GM12874 (cell line): Measurements from ENCODE around the gene BMP7.

Experiments
- CTCF ChIP-seq: IDR thresholded peaks from 2 replicates; pipeline ENCODE4 v1.5.1; 2011; ENCODE audit warnings: low read depth, mild to moderate bottlenecking, control low read depth, low read length, moderate library complexity; ENCODE audit not compliant: insufficient read depth

The BMP7 gene

DNA sequence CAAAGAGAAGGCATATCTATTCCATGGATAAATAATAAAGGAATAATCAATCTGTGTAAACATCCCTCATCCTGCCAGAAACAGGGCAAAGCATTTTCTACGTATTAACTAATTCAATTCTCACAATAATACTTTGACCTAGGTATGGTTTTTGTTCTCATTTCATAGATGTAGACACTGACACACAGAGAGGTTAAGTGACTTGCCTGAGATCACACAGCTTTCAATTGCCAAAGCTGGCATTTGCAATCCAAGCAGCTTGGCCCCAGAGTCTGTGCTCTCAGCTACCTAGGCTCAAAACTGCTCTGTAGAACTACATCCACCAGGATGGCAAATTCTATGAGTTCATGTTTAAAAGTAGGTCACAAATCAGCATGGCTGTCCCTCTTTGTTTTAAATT lies 124.9 kb downstream of the BMP7 start:
- TF ChIP-seq CTCF, result no peak

DNA sequence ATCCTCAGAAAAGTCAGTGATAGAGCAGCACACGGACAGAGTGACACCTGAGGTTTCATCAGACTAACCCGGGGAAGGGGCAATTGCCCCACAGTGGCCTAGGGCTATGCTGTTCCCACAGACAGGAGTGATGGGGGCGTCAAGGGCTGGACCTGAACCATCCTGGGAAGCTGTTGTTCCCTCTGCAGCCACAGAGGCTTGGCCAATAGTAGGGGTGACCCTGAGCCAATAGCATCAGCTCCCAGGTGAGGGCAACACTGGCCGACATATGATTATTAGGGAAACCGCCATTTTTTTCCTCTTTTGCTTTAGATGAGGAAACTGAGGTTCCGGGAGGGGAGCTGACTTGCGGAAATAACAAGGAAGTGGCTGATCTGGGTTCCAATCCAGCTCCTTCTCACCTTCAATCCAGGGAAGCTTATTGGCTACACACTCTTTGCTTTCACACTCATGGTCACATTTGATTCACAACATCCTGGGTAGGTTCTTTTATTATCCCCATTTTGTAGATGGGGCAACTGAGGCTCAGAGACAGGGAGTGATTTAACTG lies 126.0 kb downstream of the BMP7 start:
- TF ChIP-seq CTCF, result no peak

DNA sequence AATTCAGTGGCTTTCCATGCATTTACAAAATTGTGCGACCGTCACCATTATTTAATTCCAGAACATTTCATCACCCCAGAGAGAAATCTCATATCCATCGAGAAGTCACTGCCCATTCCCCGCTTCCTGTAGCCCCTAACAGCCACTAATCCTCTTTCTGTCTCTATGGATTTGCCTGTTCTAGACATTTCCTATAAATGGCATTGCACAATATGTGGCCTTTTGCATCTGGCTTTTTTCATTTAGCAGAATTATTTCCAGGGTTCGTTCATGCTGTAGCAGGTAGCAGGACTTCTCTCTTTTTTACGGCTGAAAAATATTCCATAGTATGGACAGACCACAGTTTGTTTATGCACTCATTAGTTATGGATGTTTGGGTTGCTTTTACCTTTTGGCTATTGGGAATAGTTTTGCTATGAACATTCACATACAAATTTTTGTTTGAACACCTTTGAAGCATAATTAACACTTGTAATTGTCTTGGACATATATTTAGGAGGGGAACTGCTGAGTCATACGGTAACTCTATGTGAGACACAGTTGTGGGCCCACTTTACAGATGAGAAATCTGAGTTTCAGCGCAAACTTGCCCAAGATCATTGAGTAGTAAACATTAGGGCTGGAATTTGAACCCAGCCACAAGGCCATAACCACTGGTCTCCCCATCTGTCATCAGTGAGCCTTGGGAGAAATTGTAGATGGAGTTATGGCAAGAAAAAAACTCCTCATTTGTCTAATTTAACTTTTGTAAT lies 126.9 kb downstream of the BMP7 start:
- no peak for TF ChIP-seq CTCF

DNA sequence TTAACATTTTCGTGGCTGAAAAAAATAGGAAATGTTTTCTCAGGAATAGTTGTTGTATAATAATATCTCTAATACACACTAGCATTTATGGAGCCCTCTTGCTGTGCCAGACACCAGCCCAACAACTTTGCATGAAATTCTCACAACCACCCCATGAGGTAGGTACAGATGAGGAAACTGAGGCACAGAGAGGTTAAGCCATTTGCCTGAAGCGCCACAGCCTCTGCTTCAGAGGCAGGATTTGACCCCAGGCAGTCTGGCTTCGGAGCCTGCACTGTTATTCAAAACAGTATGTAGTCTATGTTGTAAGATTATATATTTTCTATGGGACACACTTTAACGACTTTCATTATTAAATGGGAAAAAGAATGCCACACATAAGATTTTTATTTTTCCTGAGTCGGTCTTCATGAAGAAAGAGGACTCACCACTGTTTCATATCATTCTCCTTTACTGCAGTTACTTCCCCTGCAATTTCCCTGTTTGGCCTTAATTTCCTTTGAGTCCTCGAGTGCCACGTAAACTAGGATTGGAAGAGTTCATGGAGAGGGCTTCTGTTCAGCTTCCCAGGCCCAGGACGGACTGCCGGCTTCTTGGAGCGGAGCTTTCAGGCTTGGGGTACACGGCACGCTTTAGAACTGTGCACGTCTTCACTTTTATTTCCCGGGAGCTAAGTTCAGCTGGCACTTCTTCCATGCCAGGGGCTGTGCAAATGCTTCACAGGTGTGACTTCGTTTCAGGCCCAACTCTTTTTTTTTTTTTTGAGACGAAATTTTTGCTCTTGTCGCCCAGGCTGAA lies 128.0 kb downstream of the BMP7 start:
- TF ChIP-seq CTCF, result no peak

GRCh38 chr20:57137676-57138075 lies 128.8 kb downstream of the BMP7 start:
- TF ChIP-seq CTCF, result no peak

- TF ChIP-seq CTCF, result no peak
Measured at GRCh38 chr20:57136734-57137133, 129.7 kb downstream of the BMP7 start.

DNA sequence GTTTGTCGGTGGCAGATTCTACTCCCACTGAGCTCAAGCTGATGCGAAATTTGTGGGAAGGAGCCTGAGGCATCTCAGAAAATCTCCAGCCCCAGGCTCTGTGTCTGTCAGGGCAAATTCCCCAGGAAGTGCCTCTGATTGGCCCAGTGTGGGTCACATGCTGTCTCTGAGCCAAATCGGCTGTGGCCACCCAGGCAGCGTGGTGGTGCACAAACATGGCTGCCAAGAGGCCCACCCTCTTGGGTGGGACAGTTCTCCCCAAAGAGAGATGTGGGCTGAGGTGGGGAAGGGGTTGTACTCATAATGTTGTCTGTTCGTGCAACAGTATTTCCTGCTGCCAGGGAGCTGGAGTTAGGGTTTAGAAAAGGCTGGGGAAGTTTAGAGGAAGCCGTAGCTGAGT lies 130.6 kb downstream of the BMP7 start:
- TF ChIP-seq CTCF, result no peak
